Measurements from ENCODE around the gene WDR75.

DNA sequence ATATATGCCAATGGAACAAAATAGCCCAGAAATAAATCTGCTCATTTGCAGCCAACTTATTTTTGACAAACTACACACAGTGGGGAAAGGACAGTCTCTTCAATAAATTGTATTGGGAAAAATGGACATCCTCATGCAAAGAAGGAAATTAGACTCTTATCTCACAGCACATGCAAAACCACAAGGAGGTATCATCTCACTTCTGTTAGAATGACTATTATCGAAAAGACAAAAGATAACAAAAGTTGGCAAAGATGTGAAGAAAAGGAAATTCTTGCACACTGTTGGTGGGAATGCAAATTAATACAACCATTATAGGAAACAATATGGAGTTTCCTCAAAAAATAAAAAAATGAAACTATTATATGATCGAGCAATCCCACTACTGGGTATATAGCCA is 16.3 kb upstream of the WDR75 start:
- no peak for TF ChIP-seq FOS (IDR thresholded peaks at IDR 0.05; ENCODE audit: borderline replicate concordance, insufficient read depth, low read length)
- TF ChIP-seq, protein P1, sequence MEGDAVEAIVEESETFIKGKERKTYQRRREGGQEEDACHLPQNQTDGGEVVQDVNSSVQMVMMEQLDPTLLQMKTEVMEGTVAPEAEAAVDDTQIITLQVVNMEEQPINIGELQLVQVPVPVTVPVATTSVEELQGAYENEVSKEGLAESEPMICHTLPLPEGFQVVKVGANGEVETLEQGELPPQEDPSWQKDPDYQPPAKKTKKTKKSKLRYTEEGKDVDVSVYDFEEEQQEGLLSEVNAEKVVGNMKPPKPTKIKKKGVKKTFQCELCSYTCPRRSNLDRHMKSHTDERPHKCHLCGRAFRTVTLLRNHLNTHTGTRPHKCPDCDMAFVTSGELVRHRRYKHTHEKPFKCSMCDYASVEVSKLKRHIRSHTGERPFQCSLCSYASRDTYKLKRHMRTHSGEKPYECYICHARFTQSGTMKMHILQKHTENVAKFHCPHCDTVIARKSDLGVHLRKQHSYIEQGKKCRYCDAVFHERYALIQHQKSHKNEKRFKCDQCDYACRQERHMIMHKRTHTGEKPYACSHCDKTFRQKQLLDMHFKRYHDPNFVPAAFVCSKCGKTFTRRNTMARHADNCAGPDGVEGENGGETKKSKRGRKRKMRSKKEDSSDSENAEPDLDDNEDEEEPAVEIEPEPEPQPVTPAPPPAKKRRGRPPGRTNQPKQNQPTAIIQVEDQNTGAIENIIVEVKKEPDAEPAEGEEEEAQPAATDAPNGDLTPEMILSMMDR (IDR thresholded peaks at IDR 0.05; ENCODE audit: extremely low read depth in 1 of 2, insufficient read depth in 1 of 2, low read depth in 1 of 2, low read length in 2 of 2), result no peak

All from endothelial cell of umbilical vein (primary cell).